Ascending aorta (tissue), 2 donors: ENCODE results near the gene CALML4. TPM values are rescaled to one million over a fixed set of nuclear protein-coding genes. Genes with fewer than 3 reads are reported as not detected.

ENCODE experiments used
- DNase-seq, 2 donors: peaks; one replicate each; pipeline ENCODE4 v3.0.0-alpha.2; 2019; ENCODE audit warnings: low spot score in 2 of 2
- H3K27ac ChIP-seq, 2 donors: fragments of 200-600 bp; sonication (generic); one replicate each; pipeline ENCODE4 v1.5.1; 2016 to 2017; ENCODE audit warnings: mild to moderate bottlenecking in 1 of 2
- H3K27me3 ChIP-seq: fragments of 200-600 bp; sonication (generic); one replicate; pipeline ENCODE4 v1.5.1; 2017
- H3K36me3 ChIP-seq, 2 donors: fragments of 200-600 bp; sonication (generic); one replicate each; pipeline ENCODE4 v1.5.1; 2016
- H3K4me1 ChIP-seq, 2 donors: fragments of 200-600 bp; sonication (generic); one replicate each; pipeline ENCODE4 v1.5.1; 2016 to 2017; ENCODE audit warnings: mild to moderate bottlenecking in 1 of 2
- H3K4me3 ChIP-seq, 2 donors: fragments of 200-600 bp; sonication (generic); one replicate each; pipeline ENCODE4 v1.5.1; 2016 to 2017; ENCODE audit warnings: mild to moderate bottlenecking in 1 of 2
- H3K9me3 ChIP-seq, 2 donors: fragments of 200-600 bp; sonication (generic); one replicate each; pipeline ENCODE4 v1.5.1; 2016
- intact Hi-C: fragments of 100-400 bp; cut with DNase I; formaldehyde crosslinking; loops from one replicate; pipeline ENCODE4 v1.15.1; 2023
- total RNA-seq: library from RNA; depleted of rRNA; stranded (reverse); fragments of >200 nt; gene quantifications from one replicate; pipeline ENCODE4 v1.1.0, GENCODE V29; 2016
- TF ChIP-seq, protein P1 (sequence below), 3 experiments: fragments of 200-600 bp in 2 of 3; fragments of 450-650 bp in 1 of 3; sonication (generic) in 2 of 3; IDR thresholded peaks; one replicate each; pipeline ENCODE4 v1.5.1; 2016 to 2019; ENCODE audit warnings: antibody characterized with exemption in 3 of 3, mild to moderate bottlenecking in 1 of 3, moderate library complexity in 1 of 3

The CALML4 gene
- total RNA-seq, 1 donor from 2014 or later = 0.85 TPM

DNA sequence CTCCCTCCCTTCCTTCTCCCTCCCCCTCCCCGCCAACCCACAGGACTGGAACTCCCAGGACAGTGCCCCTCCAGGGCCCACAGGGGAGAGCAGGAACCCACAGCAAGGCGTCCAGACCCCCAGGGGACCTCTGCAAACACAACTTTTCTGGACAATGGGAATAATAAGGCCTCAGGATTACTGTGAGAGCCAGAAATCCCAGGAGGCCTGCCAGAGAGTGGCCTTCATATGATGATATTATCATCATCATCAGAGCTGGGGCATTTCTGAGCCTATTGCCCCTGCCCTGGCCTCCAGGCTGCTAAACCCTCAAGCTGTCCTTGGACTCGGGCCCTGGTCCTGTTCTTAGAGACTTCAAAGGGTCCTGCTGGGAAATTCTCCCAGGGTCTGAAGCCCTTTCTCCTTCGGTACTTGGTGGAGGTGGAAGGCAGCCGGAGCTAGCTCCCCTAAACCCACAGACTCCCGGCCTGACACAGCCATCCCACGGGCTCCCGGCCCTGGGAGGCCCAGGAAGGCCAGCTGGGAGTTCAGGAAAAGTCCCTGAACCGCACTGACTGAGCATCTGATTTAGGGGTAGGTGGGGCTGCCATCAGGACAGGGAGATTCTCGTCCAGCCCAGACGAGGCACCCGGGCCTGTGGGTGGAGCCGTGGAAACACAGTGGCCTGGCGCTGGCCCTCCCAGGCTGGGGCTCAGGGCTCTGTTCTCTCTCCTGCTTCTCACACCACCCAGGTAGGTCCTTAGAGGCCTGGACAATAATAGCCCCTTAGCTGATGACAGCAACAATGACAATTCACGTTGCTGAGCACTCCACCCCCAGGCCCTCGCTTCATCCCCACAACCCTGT lies 4.9 kb downstream of the CALML4 start:
- Histone ChIP-seq H3K27ac (no peak overlapping the region), H3K4me3 (no peak overlapping the region), H3K9me3 (no peaks in the 10 kb centered on the region), H3K36me3 (peaks cover 0 to 3% of the 10 kb centered on the region in 2 donors), H3K27me3 (no peaks in the 10 kb centered on the region), H3K4me1 (peaks cover 5 to 15% of the 10 kb centered on the region in 2 donors)
- intact Hi-C loops = no loop called here
- TF ChIP-seq, protein P1, sequence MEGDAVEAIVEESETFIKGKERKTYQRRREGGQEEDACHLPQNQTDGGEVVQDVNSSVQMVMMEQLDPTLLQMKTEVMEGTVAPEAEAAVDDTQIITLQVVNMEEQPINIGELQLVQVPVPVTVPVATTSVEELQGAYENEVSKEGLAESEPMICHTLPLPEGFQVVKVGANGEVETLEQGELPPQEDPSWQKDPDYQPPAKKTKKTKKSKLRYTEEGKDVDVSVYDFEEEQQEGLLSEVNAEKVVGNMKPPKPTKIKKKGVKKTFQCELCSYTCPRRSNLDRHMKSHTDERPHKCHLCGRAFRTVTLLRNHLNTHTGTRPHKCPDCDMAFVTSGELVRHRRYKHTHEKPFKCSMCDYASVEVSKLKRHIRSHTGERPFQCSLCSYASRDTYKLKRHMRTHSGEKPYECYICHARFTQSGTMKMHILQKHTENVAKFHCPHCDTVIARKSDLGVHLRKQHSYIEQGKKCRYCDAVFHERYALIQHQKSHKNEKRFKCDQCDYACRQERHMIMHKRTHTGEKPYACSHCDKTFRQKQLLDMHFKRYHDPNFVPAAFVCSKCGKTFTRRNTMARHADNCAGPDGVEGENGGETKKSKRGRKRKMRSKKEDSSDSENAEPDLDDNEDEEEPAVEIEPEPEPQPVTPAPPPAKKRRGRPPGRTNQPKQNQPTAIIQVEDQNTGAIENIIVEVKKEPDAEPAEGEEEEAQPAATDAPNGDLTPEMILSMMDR (IDR thresholded peaks at IDR 0.05) = no peak
- no peak for DNase-seq

DNA sequence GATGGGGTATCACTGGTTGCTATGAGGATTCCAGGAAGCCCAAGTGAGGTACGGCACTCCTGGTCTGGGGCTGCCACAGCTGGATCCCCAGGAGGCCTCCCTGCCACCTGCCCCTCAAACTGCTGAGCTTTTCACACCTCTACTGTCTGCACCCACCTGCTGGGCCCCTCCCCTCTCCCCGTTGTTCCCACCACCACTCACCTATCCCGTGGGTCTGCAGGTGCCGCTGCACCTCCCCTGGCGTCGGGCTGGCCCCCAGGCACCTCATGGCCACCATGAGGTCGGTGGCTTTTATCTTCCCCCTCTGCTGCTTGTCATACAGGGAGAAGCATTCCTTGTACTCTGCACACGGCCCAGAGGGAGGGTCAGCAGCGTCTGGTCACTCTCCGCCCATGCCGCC lies 5.8 kb downstream of the CALML4 start:
- Histone ChIP-seq H3K4me1 (peaks cover 0 to 9% of the 10 kb centered on the region in 2 donors), H3K4me3 (no peak overlapping the region), H3K27me3 (no peaks in the 10 kb centered on the region), H3K27ac (no peak overlapping the region), H3K9me3 (no peaks in the 10 kb centered on the region), H3K36me3 (peaks cover 0 to 3% of the 10 kb centered on the region in 2 donors)
- no peak for DNase-seq
- intact Hi-C loops = no loop called here
- TF ChIP-seq, protein P1 (IDR thresholded peaks at IDR 0.05) = no peak

DNA sequence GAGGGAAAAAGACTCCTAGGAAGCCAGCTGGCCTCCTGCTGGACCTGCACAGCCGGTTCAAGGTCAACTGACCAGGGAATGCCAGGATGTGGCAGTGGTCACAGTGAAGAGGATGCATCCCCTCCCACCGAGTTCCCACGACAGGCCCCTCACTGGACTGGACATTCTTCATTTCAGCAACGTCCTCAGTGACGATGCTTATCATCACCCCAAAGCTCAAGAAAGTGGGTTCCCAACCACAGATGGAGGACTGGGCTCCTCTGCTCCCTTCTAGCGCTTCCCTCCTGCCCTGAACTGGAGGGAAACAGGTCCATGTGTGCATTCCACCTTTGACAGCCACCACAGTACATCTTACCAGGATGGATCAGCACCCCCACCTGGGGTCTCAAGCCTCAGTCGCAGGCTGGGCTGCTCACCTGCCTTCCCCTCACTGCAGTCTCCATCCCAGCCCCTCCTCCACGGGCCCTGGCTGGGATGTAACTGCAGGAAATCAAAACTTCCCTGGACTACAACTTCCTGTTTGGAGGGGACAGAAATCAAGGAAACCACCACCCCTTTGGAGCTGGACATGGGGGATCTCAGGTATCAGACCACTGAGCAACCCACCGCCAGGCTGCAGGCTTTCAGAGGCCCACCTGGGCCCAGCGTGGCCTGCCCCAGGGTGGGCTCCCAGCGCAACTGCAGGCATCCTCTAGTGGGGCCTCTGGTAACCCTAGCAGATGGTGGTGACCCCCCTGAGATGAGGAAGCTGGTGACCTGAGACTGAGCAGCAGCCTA lies 7.3 kb downstream of the CALML4 start:
- H3K4me1 ChIP-seq = peaks cover 0 to 9% of the 10 kb centered on the region in 2 donors
- H3K4me3 ChIP-seq = no peak overlapping the region
- H3K36me3 ChIP-seq = peaks cover 0 to 11% of the 10 kb centered on the region in 2 donors
- DNase-seq = no peak
- H3K9me3 ChIP-seq = no peaks in the 10 kb centered on the region
- H3K27me3 ChIP-seq = no peaks in the 10 kb centered on the region
- TF ChIP-seq, protein P1 (IDR thresholded peaks at IDR 0.05) = no peak
- no peak overlapping the region for H3K27ac ChIP-seq
- intact Hi-C loops = no loop called here

DNA sequence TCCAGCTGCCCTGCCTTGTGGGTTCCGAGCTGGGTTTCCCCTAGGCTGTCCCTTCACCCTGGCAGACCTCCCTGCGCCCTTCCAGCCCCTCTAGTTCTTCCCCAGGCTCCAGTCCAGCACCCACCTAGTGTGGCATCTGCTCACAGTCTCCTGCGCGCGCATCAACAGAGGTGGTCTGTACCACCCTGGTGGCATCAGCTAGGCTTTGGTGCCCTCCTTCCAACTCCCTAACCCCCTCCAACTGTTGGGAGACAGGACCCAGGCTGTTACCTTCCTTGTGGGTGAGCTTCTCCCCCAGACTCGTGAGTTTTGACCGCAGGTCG lies 8.0 kb downstream of the CALML4 start:
- intact Hi-C loops = no loop called here
- H3K9me3 ChIP-seq = no peaks in the 10 kb centered on the region
- TF ChIP-seq, protein P1 (IDR thresholded peaks at IDR 0.05) = no peak
- H3K27ac ChIP-seq = no peak overlapping the region
- H3K4me1 ChIP-seq = peaks cover 0 to 9% of the 10 kb centered on the region in 2 donors
- no peak for DNase-seq
- H3K36me3 ChIP-seq = peaks cover 0 to 18% of the 10 kb centered on the region in 2 donors
- H3K4me3 ChIP-seq = no peak overlapping the region
- no peaks in the 10 kb centered on the region for H3K27me3 ChIP-seq

DNA sequence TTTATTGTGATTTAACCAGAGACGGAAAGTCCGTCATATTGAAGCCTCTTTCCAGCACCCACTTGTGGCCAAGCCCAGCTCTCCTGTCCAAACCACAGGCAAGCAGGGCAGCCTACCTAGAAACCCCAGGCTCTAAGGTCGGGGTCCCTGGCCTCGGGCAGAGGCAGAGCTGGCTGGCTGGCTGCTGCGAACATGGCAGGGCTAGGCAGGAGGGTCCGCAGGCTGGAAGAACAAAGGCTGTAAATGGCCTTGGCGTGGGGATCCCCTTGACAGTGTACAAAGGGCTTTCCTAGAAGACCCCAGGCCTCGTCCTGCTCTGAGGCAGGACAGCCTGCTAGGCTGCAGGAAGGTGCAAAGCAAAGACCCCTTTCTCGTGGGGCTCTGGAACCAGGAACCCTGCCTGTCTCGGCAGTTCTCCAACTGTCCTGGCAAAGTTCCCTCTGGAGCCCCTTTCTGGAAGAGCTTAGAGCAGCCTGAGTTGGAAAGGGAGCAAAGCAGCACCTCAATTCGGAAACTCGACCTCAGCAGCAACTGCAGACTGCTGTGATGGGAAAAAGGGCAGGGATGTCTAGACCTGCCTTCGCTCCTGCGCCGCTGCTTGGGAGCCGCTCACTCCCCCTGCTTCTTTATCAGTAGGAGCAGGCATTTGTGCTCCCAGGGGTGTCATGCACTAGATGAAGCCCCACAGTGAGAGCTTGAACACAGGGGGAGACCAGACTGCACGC lies 8.5 kb downstream of the CALML4 start:
- Histone ChIP-seq H3K4me3 (no peak overlapping the region), H3K4me1 (peaks cover 0 to 9% of the 10 kb centered on the region in 2 donors), H3K36me3 (peaks cover 0 to 23% of the 10 kb centered on the region in 2 donors), H3K27ac (no peak overlapping the region), H3K9me3 (no peaks in the 10 kb centered on the region), H3K27me3 (no peaks in the 10 kb centered on the region)
- intact Hi-C loops = no loop called here
- no peak for DNase-seq
- TF ChIP-seq, protein P1 (IDR thresholded peaks at IDR 0.05) = no peak
